GM23338 (cell line): Measurements from ENCODE around the gene FUT4.
A peak's percentile ranks its signal among the peaks of the same experiment; 100 is the strongest.

ENCODE experiments used
- CREB1 ChIP-seq: fragments of 250-450 bp; sonication (Bioruptor Pico); IDR thresholded peaks from 2 replicates; pipeline ENCODE4 v1.5.0; 2020; ENCODE audit warnings: low read depth, mild to moderate bottlenecking, moderate library complexity
- EZH2 ChIP-seq: fragments of 200-600 bp; sonication (generic); IDR thresholded peaks from one replicate; pipeline ENCODE4 v1.8.0; 2017; ENCODE audit warnings: antibody characterized with exemption, mild to moderate bottlenecking, low read depth; ENCODE audit not compliant: unreplicated experiment
- EZH2phosphoT487 ChIP-seq: fragments of 200-600 bp; sonication (generic); IDR thresholded peaks from one replicate; pipeline ENCODE4 v1.8.1; 2018; ENCODE audit warnings: antibody characterized with exemption; ENCODE audit not compliant: unreplicated experiment
- JUNB ChIP-seq: IDR thresholded peaks from one replicate; pipeline ENCODE4 v1.6.1; 2016; ENCODE audit warnings: antibody characterized with exemption; ENCODE audit not compliant: unreplicated experiment
- TF ChIP-seq, protein P1 (sequence below): IDR thresholded peaks from one replicate; pipeline ENCODE4 v1.6.1; 2018; ENCODE audit warnings: antibody characterized with exemption; ENCODE audit not compliant: unreplicated experiment
- TF ChIP-seq, protein P2 (sequence below), 2 experiments: fragments of 200-600 bp in 1 of 2; sonication (generic) in 1 of 2; conservative IDR thresholded peaks; 2 replicates each; pipeline versions ENCODE4 v1.5.1 to v1.6.1; 2016 to 2017; ENCODE audit warnings: antibody characterized with exemption in 2 of 2, low read depth in 2 of 2, mild to moderate bottlenecking in 2 of 2, moderate library complexity in 1 of 2

GRCh38 chr11:94504689-94505293 is 38.9 kb upstream of the FUT4 start:
- TF ChIP-seq, protein P1, sequence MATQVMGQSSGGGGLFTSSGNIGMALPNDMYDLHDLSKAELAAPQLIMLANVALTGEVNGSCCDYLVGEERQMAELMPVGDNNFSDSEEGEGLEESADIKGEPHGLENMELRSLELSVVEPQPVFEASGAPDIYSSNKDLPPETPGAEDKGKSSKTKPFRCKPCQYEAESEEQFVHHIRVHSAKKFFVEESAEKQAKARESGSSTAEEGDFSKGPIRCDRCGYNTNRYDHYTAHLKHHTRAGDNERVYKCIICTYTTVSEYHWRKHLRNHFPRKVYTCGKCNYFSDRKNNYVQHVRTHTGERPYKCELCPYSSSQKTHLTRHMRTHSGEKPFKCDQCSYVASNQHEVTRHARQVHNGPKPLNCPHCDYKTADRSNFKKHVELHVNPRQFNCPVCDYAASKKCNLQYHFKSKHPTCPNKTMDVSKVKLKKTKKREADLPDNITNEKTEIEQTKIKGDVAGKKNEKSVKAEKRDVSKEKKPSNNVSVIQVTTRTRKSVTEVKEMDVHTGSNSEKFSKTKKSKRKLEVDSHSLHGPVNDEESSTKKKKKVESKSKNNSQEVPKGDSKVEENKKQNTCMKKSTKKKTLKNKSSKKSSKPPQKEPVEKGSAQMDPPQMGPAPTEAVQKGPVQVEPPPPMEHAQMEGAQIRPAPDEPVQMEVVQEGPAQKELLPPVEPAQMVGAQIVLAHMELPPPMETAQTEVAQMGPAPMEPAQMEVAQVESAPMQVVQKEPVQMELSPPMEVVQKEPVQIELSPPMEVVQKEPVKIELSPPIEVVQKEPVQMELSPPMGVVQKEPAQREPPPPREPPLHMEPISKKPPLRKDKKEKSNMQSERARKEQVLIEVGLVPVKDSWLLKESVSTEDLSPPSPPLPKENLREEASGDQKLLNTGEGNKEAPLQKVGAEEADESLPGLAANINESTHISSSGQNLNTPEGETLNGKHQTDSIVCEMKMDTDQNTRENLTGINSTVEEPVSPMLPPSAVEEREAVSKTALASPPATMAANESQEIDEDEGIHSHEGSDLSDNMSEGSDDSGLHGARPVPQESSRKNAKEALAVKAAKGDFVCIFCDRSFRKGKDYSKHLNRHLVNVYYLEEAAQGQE = no peak
- TF ChIP-seq EZH2 (no peak), EZH2phosphoT487 (no peak), JUNB (no peak), CREB1 (CRISPR knock-in tag) (no peak)
- TF ChIP-seq, protein P2, sequence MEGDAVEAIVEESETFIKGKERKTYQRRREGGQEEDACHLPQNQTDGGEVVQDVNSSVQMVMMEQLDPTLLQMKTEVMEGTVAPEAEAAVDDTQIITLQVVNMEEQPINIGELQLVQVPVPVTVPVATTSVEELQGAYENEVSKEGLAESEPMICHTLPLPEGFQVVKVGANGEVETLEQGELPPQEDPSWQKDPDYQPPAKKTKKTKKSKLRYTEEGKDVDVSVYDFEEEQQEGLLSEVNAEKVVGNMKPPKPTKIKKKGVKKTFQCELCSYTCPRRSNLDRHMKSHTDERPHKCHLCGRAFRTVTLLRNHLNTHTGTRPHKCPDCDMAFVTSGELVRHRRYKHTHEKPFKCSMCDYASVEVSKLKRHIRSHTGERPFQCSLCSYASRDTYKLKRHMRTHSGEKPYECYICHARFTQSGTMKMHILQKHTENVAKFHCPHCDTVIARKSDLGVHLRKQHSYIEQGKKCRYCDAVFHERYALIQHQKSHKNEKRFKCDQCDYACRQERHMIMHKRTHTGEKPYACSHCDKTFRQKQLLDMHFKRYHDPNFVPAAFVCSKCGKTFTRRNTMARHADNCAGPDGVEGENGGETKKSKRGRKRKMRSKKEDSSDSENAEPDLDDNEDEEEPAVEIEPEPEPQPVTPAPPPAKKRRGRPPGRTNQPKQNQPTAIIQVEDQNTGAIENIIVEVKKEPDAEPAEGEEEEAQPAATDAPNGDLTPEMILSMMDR (conservative IDR thresholded peaks at IDR 0.05; ENCODE audit: low read depth in 2 of 2) = peak; percentile 68 to 91
